ENCODE measurements around the gene LPAR1.

LPAR1 gene

DNA sequence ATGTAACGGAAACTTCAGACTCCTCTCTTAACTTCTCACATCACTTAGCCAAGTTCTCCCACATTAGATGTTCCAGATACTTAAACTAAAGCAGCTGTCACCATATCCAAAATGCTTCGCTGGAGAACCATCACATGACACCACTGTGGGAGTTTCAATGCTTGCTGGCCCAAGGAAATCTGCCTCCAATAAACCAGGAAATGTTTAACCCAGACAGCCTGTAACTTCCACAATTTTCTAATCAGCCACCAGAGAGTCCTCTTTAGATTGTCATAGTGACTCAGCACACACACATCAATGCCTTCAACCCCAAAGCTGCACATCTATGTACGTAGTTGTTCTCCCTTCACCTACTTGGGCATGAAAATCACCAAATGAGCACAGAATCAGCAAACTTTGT lies 118.7 kb downstream of the LPAR1 start:
- DNase-seq (ENCODE audit: low read depth) = no peak

DNA sequence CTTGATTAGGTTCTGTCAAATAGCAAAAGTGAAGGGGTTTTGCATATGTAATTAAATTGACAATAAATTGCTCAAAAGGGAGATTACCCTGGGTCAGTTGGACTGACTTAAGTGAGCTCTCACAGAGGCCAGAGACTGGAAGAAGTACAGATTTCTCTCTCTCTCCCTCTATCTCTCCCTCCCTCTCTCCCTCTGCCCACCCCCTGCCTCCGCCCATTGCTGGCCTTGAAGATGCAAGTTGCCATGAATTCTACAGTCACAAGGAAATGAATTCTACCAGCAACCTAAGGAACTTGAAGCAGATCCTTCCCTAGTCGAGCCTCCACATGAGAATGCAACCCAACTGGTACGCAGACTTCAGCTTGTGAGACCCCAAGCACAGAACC lies 119.2 kb downstream of the LPAR1 start:
- DNase-seq (ENCODE audit: low read depth) = no peak

DNA sequence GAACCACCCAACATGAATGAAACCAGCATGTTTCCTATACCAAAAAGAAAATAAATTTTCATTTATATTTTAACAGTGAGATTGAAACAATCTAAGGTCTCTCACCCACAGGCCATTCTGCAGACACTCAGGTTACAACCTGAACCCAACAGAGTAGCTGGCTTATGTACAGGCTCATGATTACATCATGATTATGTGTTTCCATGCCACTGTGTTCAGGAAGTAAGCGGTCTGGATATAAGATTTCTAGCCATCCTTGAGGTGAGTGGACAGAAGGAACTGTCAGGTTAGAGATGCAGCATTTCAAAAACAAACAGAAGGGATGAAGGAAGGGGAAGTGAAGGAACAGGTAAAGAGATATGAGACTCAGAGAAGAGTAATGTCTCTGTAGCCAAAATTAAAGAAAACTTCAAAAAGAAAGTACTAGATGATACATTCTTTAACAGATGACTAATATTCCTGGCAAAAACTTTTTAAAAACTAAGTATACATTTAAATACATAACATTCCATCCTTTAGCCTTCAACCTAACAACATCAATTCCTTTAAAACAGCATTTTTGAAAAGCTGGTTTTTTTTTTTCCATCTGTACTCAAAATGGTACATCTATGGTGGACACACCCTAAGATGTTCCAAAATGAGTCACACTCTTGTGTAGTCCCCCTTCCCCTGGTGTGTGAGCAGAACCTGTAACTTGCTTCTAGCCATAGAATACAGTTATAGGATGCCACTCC lies 119.8 kb downstream of the LPAR1 start:
- no peak for DNase-seq (ENCODE audit: low read depth)

DNA sequence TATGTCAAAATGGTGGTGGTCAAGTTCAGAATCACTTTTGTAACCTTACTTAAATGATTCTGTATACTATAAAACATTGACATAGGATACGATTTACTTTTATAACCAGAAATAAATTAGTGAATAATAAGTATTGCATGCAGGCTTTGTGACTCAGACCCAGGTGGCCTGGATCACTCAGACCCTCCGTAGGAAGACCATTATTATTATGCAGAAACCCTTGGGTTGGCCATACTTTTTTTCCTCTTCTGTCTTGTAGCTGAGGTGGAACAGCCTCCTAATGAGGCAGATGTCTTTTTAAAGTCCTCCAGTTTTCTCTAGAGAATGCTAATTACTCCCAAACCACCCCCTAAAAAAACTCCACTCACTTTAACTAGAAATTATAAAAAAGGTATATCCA lies 121.9 kb downstream of the LPAR1 start:
- DNase-seq (ENCODE audit: low read depth) = no peak

DNA sequence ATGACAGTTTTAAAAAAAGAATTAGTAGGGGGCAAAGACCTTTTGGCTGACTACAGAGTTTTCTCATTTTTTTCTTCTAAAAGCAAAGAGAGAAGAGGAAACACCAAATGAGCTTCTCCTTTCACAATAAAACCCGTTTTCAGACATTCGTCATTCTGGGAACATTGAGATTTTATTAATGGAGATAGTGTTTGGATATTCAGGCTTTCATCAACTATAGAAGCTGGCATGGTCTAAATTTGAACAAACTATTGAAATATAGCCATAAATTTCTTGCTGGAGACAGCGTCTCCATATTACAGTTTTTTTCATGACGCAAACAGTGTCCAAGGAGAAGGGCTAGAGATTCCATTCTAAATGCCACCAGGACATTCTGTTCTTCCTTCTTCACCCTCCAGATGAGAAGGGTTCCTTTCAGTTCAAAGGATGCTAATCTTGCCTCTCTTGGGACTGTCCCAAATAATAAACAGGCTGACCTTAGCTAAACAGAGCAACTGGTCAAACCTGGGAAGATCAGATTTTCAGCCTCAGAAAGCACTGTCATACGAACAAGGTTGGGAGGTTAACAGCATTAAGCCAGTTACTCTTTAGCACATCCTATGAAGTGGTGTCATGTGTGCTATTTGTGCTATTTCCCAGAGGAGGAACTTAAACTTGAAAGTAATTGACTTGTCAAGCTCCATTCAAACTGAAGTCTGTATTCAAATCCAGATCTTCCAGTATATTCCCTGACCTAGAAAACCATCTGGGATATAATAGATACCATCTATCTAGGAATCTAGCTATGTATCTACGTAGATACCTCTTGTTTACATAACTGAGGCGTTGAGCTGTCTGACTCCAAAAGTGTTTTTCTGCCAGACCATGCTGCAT lies 125.6 kb downstream of the LPAR1 start:
- DNase-seq (ENCODE audit: low read depth) = no peak

DNA sequence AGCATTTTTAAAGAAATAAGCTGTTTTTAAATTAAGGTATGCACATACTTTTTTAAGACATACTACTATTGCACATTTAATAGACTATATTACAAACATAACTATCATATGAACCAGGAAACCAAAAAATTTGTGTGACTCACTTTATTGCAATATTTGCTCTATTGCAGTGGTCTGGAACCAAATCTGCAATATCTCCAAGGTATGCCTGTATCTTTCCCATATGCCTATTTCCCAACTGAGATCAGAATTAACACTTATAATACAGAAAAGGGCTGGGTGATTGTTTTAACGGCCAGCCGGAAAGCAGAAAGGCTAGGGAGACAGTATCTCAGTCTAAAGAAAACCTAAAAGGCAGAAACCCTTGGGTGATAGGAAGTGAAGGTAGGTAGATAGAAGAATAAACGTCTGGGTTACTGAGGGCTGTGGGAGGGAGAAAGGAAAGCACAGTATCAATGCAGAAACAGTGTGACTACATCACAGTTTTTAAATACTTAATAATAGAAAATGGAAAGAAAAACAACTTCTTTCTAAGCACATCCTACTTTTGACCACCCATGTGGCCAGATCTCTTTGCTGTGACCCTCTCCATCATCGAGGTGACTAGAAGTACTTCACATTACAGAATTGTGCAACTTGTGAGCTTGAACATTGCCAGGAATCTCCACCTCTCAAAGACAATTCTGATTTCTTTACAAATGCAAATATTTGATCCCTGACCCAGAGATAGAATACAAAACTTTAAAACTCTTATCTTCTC lies 126.4 kb downstream of the LPAR1 start:
- no peak for DNase-seq (ENCODE audit: low read depth)

DNA sequence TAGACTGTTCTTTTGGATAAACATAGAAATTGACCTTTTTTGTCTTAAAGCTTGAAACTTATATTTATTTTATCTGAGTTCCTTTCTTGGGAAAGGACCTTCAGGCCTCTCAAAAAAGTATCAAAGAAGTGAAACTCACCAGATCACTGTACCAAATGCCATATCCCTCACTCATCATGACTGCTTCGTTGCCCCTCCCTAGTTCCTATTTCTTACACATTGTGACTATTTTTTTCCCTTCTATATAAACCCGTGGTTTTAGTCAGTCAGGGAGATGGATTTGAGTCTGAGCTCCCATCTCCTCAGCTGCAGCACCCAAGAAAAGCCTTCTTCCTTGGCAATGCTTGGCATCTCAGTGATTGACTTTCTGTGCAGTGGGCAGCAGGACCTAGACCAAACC lies 129.4 kb downstream of the LPAR1 start:
- DNase-seq (ENCODE audit: low read depth) = no peak

DNA sequence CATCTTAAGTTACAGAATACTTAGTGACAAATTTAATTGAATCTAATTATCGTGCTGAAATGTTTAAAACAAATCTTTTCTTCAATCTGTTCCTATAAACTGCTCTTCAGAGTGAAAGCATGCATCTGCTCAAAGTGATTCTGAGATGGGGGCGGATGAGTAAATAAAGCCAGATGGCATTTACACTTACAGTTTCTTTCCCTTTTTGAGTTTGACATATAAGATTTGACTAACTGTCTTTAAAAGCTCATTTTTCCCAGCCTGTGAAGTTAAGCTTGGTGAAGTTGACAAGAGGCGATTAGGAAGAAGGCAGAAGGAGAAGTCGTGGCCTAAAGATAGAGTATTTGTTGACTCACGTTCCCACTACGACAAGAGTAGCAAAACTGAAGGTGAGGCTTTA lies 137.4 kb downstream of the LPAR1 start:
- no peak for DNase-seq (ENCODE audit: low read depth)

DNA sequence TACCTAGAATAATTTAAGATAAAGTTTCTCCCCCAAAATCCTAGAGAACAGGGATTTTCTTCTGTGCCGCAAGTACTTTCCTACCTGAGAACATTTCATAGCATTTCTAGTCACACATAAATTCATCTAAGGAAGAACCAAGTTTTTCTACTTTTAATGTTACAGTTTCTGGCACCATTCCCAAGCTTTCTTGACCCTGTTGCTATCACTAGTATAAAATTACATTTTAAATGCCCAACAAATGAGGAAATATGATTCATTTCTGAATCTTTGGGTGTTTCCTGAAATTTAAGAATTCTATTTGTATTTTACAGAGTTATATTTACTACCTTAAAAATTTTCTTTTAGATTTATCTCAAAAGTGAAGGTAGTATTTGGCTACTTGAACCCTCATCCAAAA lies 137.8 kb downstream of the LPAR1 start:
- DNase-seq (ENCODE audit: low read depth) = no peak

DNA sequence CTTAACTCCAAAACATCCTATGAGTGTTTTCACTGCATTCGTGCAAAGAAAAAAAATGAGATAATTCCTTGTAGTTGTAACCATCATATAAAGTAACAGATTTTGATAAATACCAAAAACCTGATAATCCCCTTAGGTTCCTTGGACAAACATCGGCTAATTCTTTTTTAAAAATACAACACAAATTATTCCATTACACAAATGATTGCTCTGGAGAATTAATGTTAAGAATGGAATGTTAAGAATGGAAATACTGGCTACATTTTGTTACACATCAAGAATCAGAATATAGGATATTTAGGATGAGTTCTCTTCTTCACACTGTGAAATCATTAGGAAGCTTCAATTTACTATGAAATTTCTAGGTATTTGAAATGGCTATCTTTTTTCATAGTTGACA lies 139.4 kb downstream of the LPAR1 start:
- DNase-seq (ENCODE audit: low read depth) = no peak

DNA sequence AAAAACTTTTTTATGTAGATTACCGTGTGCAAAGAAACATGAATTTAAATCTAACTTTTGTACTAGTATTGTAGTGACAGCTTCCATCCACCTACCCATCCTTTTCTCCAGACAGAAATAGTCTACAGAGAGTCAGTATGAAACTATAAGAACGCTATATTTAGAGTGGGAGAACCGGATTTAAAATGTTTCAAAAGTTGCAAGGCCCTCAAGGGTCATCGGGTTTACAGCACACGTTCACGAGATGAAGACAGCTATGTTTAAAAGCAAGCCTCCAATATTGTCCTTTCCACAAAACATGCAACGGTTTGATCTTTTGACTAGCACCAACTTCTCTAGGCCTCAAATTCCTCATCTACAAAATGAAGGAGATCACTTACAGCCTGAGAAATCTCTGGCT lies 139.9 kb downstream of the LPAR1 start:
- no peak for DNase-seq (ENCODE audit: low read depth)

DNA sequence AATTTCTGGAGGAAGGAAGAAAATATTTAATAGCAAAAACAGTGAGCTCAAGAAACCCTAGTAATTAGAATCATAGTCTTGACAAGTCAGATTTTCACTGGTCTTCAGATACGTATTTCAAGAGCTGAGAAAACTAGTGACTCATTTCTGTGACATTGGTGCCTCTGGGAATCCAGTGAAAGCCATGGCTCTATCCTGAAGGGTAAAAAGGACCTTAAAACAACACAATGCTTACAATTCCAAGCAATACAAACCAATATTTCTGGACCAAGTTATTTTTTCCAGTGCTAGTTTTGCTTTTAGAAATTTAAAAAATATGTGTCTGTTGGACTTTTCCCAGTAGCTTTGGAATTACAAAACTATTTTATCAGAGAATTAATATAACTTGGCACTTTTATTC lies 140.3 kb downstream of the LPAR1 start:
- no peak for DNase-seq (ENCODE audit: low read depth)

DNA sequence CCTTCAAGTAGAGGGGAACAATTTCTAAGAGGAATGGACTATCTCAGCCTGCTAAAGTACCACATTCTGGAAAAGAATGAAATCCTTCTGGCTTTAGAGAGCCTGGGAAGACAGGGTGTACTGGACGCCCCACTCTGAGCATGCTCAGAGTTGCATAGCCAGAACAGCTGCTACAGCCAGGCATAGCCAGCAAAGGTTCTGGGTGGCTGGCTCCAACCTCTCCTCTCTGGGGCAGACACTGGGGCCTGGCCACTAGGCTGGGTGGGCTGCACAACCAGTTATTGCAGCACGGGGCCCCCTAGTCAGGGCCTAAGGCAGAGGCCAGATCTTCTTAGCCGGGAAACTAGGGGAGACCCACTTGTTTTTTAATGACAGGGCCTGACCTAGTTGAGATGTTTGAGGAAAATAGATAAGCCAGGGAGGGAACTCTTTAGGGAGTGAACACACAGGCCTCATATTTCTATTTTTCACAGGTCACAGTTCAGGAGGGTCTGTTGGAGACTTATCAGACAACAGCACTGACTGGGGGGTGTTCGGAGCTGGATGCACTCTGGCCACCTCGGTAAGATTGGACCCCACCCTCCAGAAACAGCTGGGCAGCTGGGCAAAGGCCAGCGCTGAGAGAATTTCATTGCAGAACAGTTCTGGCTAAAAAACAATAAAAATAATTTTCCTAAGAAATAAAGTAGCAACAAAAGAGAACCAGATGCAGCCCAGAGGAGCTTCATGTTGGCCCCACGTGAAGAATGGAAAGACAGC lies 142.9 kb downstream of the LPAR1 start:
- DNase-seq (ENCODE audit: low read depth) = no peak

DNA sequence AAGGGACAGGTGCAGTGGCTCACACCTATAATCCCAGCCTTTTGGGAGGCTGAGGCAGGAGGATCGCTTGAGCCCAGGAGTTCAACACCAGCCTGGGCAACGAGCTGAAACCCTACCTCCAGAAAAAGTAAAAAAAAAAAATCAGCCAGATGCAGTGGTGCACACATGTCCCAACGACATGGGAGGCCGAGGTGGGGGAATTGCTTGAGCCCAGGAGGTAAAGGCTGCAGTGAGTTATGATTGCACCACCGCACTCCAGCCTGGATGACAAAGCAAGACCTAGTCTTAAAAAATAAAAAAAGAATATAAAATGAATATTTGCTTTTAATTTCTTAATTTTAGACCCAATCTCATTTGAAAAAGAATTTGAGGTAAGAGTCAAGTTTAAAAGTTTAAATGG lies 143.5 kb downstream of the LPAR1 start:
- DNase-seq (ENCODE audit: low read depth) = no peak

DNA sequence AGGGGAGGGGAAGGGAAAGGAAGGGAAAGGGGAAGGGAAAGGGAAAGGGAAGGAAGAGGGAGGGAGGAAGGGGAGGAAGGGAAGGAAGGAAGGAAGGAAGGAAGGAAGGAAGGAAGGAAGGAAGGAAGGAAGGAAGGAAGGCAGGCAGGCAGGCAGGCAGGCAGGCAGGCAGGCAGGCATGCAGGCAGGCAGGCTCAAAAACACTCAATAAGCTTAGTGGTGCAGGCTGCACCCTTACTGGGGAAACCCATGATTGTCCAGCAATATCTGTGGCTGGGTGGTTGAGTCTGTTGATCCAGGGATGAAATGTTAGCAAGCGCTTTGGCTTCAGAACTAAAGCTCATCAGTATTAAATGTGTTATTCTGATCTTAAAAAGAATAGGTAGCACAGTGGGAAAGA lies 145.6 kb downstream of the LPAR1 start:
- no peak for DNase-seq (ENCODE audit: low read depth)

DNA sequence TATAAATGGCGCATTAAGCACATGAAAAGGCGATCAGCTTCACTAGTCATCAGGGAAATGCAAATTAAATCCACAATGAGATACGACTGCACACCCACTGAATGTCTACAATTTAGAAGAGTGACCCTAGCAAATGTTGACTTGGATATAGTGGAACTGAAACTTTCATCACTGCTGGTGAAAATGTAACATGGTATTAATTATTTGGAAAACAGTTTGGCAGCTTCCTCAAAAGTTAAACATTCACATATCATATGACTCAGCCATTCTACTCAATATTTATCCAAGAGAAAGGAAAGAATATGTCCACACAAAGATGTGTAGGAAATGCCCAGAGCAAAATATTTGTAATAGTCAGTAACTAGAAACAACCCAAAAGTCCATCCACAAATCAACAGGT lies 146.5 kb downstream of the LPAR1 start:
- DNase-seq (ENCODE audit: low read depth) = no peak

DNA sequence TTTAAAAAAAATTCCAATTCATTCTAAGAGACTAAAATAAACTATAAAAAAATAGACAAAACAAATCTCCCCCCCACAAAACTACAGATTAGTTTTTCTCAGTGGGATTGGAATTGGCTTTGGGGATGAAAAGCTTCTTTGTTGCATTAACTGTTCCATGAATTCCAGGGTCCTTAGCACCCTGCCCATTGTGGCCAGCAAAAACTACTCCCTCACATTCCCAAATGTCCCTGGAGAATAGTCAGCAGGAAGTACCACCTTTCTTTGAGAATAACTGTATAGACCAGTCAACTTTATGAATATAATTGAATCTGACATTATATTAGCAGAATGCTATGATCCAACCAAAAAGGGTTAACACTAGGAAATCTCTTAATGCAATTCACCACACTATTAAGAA lies 147.9 kb downstream of the LPAR1 start:
- DNase-seq (ENCODE audit: low read depth) = no peak

DNA sequence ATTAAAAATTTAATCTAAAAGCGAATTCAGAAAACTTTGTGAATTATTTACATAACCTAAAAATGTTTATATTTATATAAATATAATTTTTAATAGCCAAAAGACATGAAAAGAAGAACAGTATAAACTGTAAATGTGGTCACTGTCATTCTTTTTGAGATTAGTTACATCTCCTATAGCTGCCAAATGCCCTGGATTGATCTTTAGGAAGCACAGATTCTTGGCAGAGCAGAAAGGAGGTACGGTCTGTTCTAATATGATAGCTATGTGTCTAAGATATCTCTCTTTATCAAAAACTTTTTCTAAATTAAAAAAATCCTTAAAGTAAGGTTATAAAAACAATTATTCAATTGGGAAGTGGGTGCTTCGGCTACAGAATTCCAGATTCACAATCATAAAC lies 151.0 kb downstream of the LPAR1 start:
- DNase-seq (ENCODE audit: low read depth) = no peak

DNA sequence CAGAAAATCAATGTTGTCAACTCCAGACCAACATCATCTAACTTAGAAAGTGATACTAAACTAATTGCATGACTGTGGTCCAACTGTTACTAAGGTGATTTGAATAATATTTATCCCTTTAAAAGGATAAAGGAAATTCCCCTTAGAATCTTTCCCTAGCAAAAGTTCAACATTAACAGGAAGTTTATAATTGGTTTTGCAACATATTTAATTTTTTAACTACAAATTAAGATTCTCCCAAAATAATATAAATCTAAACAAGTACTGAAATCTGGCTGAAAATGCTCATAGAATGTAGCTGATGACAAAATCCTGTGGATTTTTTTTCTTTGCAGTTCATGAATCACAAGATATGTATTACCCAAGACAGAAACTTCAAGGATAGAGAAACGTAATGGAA lies 151.4 kb downstream of the LPAR1 start:
- no peak for DNase-seq (ENCODE audit: low read depth)

DNA sequence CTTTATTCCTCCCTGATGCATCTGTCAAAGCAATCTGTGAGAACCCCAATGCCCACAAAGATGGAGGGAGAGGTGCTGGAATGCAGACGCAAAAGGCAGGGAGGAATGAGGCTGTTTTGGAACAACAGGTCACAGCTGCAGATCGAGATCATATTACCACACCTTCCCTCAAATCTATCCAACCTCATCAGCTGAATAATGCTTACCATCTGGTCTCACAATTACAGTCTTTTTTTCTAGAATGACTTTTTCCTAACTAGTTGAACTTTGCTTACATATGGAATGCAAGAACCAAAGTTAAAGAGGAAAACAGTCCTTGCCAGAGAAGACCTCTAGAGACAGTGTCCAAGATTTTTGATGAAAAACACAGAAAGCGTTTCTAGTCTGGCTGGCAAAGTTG lies 158.1 kb downstream of the LPAR1 start:
- DNase-seq (ENCODE audit: low read depth) = no peak

DNA sequence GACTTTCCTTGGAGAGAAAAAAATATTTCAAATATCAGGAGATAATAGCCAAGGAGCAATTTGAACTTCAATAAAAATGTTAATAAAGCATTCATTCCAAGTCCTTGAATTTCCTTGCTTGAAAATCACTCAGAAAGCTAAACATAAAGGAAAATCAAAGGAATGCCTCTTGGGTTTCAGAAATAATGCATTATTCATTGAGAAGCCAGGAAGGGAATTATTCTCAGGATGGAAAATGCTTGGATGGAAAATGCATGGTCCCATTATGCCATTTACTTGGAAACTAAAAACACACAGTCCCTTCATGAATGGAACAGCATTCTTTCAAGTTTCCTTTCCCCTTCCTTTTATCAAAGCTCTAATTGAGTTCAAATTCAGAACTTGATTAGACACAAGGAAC lies 160.9 kb downstream of the LPAR1 start:
- DNase-seq (ENCODE audit: low read depth) = no peak

DNA sequence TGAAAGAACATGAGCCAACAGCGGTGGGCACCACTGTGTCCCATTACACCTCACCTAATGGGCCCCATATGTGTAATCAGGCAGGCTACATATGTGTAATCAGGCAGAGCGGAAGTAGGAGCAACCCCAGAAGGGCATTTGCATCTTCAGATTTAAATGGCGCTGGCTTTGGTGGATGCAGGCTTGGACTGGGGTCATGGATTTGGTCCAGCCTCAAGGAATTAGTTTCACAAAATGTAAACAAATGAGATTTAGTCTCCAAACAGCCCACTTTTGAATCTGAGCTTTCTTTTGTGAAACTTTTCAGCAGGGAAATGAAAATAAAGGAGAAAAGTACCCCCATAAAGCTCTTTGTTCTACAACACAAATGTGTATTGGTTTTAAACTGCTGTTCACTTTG lies 161.3 kb downstream of the LPAR1 start:
- DNase-seq (ENCODE audit: low read depth) = no peak
